Non-pigmented ciliary epithelial cell (primary cell): ENCODE measurements around the gene ANK3.

Source experiments
- DNase-seq: peaks from one replicate; pipeline ENCODE4 v3.0.0-alpha.2; 2010; ENCODE audit warnings: low read depth

Gene ANK3

DNA sequence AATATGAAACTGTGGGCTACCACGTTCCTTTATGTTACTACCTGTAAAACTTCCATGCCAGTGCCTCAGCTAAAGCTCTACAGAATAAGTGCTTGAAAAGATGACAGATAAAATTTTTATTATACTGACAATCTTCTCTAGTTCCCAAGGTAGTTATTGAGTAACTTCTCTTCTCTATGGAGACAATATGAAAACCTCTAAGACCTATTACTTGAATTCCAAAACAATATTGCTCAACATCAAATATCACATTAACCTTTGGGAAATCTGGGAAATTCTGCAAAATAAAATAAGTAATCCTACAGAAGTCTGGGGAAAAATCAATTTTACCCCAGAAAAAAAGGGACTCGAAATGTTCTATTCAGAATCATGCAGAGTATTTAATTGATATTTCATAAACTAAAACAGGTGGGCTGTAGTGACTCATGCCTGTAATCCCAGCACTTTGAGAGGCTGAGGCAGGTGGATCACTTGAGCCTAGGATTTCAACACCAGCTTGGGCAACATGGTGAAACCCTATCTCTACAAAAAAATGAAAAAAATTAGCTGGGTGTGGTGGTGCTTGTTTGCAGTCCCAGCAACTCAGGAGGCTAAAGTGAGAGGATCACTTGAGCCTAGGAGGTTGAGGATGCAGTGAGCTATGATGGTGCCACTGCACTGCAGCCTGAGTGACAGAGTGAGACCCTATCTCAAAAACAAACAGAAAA lies 23.8 kb upstream of the ANK3 start:
- DNase-seq = no peak

DNA sequence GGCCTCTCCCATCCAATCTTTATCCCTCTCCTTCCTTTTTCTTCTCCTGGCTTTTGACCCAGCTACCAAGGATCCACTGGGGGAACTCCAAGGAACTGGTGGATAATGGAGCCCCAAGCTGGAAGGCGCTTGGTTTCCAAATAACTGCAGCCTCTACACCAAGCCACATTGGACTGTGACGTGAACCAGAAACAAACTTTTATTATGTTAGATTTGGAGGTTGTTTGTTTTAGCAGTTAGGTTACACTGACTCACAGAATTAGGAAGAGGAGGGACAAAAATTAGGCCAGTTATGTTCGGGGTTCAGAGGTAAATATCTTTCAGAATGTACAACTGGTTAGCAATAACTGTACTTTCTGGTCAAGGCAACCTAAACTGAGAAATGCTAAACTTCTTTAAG lies 21.3 kb upstream of the ANK3 start:
- no peak for DNase-seq

DNA sequence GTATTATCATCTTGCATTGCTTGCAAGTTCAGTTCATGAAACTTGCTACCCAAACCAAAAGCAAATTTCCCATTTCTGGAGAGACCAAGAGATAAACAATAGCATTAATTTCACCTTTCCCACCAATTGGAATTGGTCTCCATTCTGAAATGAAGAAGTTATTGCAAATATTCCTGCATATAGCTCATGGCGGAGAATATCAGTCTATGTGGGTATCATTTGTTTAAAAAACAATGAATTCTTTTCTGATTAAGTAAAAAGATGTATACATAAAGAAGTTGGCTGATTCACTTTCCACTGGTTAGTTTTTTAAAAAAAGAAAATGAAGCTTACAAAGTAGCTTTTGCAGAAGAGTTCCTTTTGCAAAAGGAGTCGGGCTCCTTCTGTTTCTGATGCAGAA lies 19.5 kb upstream of the ANK3 start:
- DNase-seq = no peak

DNA sequence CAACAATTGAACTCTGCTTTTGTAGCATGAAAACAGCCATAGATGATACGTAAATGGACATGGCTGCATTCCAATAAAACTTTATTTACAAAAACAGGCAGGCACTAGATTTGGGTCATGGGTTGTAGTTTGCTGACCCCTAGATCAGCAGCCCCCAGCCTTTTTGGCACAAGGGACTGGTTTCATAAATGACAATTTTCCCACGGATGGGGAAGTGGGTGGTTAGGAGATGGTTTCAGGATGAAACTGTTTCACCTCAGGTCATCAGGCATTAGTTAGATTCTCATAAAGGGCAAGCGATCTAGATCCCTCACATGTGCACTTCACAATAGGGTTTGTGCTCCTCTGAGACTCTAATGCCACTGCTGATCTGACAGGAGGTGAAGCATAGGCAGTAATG lies 16.5 kb upstream of the ANK3 start:
- DNase-seq = no peak

DNA sequence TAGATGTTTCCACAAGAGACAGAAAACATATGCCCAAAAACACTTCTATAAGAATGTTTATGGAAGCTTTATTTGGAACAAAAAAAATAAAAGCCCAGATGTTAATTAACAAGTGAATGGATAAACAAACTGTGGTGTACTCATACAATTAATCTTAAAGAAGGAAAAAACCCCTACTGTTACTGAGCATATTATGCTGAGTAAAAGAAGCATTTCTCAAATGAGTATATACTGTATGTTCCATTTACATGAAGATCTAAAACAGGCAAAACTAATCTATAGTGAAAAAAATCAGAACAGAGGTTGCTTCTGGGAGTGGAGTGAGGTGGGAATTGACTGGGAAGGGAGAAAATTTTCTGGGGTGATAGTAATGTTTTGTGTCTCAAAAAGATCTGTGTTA lies 15.5 kb upstream of the ANK3 start:
- DNase-seq = no peak

DNA sequence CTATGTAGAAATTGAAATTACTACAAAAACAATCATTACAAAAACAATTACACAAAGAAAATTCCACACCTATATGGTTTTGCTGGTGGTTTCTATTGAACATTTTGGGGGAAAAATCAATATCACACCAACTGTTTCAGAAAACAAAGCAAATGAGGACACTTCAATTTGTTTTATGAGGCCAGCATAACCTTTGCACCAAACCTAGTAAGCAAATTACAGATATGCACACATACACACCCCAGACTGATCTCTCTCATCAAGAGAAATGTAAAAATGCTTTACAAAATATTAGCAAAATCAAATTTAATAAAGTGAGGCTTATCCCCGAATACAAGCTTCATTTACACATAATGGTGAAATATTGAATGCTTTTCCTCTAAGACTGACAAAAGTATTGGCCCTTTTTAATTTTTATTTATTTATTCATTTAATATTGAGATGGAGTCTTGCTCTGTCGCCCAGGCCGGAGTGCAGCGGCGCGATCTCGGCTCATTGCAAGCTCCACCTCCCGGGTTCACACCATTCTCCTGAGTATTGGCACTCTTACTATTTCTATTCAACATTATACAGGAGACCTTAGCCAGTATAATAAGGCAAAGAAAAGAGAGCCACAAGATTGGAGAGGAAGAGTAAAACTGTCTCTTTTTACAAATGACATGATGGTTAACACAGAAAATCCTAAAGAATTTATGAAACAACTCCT lies 13.6 kb upstream of the ANK3 start:
- DNase-seq = no peak

DNA sequence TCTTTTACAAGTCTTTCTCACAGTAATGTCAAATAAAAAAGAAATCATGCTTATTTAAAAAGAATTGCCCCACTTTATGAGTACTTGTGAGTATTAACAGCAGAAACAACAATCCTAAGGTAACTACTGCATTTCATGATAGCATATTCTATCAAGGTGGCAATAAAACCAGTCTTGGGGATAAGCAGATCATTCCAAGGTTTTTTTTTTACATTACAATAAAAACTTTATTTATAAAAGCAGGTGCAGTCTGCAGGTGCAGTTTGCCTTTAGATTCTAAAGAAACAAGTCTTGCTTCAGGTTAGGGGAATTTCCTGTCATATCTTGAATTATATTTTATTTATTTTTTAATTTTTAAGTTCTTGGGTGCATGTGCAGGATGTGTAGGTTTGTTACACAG lies 10.7 kb upstream of the ANK3 start:
- no peak for DNase-seq

DNA sequence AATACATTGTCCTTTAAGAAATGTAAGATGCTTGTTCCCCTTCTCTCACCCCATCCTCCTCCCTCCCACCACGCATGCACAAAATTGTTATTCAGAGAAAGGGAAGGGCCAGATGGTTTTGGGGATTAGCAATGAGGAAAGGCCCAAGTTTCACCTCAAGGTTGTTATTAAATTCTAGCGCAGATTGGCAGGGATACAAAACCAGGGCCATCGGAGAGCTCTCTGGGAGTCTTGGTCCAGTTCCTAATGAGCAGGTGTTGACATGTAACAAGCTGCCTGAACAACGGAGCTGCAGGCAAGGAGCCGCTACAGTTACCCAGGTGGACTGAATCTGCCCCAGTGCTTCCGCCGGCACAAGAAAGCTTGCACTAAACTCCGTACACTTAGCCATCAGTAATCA lies 9.7 kb upstream of the ANK3 start:
- no peak for DNase-seq

DNA sequence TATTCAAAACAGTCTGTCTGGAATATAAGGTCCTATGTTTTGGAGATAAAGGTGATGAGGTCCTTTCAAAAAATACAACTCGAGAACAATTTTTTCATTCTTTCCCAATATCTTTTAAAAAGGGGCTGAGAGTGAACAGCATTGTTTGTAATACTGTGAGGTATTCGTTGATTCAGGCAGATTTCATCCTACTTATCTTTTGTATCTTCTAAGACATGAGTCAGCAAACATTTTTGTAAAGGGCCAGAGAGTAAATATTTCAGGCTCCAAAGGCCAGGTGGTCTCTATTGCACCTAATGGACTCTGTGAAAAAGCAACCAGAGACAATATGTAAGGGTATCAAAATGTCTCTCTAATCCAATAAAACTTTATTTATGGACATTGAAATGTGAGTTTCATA lies 8.1 kb upstream of the ANK3 start:
- DNase-seq = no peak

DNA sequence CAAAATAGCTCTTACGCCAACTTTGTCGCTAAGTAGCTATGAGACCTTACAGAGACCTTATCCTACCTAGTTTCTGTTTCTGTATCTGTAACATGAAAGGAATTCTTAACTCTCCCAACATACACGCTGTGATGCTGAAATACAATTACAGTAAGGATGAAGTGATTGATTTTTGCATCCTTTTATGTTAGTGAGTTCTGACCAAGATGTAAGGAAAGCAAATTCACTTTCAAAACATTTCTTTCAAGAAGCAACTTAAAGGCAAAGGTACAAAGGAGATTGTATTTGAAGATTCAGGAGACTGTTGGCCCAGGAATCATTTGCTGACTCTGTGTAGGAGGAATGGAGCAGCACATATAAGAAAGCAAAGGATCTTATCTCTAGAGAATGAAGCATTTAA lies 7.1 kb upstream of the ANK3 start:
- no peak for DNase-seq

DNA sequence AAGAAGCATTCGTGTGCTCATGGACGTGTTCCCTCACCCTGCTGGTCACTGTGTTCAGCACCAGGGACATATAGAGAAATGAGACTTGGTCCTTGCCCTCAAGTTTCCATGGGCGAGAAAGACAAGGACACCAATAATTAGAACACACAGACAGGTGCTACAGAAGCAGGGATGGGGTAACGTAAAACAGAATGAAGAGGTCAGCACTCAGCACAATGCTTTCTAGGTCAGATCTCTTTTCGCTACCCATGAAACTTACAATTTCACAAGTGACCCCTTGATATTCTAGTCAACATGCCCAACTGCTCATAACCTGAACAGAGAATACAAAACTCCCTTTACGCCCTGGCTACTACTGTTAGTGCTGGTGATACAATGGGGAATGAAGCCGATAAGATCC lies 6.0 kb upstream of the ANK3 start:
- no peak for DNase-seq

DNA sequence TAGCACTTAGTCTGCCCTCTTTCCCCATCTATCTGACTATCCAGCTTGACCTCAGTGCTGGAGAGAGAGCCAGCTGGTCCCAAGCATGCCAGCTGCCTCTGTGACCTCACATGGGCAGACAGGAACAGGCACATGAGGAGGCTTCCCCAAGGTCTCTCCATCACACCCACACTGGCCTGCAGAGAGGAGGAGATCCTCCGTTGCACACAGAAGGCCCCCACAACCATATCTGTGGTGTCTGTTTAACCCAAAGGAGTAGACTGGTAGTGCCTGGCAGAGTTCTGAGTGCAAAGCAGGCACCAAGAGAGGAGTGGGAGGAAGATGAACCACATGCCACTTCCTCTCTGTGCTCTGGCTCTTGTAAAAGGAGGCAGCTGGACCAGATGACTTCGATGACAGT lies 4.8 kb upstream of the ANK3 start:
- no peak for DNase-seq

DNA sequence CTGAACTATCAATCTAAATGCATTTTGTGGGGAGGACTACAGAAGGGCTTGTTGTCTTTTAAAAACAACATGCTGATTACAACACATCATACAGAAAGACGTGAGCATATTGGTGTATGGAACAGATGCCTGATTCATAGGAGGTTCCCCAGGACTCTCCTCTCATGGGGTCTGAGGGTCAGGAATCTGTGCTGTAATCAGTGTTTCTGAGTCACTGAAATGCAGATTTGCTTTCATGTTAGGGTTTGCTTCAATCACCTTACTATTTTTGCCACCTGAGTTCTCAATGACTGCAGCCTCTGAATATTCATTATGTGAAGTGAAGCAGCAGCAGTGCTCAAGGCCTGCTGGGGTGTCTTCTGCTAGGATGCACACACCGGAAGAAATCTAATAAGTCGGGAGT lies 550 bp upstream of the ANK3 start:
- no peak for DNase-seq

DNA sequence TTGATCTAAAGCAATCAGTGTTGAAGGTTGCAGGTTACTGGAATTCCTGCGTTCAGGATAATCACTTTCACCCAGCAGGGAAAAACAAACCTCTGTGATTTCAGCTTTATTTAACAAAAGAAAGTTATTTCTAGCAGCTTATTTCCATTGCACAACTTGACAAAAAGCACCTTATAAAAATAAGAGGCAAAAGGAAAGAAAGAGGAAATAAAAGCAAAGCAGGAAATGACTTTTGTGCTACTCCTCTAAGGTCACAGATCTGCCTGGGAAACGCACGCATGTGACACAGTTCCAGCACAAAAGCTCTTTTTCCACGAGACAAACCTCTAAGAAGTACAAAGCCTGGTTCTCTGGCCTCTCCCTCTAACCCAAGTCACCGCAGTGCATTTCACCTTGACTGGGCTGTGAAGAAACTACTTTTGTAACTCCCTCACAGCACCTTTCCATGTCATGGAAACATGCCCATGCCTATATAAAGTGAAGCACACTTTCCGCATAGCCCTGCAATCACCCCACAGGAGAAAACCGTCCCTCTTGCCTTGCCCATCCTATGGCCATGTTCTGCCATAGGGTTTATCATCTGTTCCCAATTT lies 870 bp downstream of the ANK3 start:
- DNase-seq = no peak

DNA sequence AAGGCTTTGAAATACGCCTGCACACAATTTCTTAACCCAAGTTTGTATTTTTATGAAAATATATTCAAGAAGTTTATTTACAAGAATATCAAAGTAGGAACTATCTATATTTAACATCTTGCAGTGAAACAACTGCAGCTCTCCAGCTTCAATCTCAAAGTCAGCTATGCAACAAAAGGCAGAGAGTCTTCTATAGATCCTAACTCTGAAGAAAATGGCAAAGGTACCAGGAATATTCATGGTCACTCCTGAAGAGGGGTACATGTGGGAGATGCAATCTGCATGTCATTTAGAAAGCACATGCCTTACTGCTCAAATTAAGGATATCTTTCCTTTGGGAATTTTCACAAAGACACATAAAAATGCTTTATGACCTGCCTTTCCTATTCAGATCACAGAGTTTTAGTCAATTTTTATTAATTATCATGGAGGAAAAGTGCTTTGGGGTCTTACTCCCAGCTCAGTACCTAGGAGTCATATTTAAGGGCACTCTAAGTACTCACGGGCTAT lies 1.5 kb downstream of the ANK3 start:
- no peak for DNase-seq

DNA sequence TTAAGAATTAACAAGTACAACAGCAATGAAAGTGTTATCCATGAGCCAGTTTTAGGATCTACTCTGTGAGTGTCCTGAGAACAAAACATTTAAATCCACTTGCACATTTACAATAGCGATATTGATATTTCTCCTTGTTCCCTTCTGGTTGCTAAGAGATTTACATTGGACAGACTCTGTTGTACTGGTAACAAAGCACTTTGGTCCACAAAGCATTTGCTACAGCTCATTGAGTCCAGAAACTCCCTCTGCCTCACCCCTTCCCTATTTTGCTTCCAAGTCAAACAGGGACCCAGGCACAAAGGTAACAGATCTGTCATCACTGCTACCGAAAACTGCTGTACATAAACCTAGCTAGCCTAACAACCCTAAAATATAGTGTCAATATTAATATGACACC lies 2.1 kb downstream of the ANK3 start:
- DNase-seq = no peak

DNA sequence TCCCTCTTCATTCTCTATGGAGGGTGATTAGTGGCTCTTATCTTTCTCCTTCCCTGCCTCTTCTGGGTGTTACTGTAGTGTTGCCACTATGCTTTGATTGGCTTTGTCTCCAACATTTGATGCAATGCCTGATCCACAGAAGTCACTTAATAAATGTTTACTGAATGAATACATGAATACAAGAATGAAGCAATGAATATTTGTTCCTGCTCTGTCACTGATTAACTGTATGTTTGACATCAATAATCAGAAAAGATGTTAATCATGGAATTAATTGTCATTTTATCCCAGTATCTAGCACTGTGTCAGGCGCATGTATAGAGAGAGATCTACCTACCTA lies 4.3 kb downstream of the ANK3 start:
- DNase-seq = no peak

DNA sequence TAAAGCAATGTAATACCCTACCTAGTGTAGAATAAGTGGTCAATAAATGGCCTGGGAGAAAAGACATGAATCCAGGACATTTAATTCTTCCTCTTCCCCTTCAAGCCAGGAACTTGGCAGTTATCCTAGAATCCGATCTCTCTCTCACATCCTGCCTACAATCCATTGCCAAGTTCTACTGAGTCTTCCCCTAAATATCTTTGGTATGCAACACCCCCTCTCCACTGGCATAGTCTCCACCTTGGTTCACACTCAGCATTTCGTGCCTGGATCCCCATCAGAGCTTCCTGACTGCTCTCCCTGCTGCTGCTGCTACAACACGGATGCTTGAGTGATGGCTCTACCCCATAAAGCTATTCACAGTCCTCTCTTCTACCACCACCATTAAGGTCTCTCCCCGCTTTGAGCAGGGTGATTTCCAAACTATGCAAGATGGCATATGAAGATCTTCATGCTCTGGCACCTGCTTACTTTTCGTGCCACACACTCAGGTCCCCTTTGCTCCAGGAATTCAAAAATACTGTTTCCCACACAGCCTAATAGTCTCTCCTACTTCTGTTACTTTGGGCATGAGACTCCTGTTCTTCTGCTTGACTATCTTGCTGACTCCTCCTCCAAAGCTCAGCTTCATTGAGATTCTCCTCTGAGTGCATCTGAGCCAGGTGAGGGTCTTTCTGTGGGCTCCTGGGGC lies 4.8 kb downstream of the ANK3 start:
- DNase-seq = peak; percentile 93

DNA sequence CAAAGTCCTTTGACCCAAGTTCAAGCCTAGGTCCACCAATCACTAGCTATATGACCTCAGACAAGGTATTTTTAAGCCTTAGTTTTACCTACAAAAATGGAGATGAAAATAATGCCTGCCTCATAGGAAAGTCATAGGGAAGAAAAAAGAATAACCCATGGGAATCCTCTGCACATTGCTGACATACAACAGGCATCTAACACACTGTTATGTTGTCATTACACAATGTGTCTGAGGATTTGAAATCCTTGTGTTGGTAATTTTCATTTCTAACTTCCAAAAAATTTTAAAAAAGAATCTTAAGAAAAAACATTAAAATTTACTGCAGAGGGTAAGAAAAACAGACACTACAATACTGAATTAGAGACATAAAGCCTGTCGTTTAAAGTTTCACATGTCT lies 5.7 kb downstream of the ANK3 start:
- DNase-seq = no peak

DNA sequence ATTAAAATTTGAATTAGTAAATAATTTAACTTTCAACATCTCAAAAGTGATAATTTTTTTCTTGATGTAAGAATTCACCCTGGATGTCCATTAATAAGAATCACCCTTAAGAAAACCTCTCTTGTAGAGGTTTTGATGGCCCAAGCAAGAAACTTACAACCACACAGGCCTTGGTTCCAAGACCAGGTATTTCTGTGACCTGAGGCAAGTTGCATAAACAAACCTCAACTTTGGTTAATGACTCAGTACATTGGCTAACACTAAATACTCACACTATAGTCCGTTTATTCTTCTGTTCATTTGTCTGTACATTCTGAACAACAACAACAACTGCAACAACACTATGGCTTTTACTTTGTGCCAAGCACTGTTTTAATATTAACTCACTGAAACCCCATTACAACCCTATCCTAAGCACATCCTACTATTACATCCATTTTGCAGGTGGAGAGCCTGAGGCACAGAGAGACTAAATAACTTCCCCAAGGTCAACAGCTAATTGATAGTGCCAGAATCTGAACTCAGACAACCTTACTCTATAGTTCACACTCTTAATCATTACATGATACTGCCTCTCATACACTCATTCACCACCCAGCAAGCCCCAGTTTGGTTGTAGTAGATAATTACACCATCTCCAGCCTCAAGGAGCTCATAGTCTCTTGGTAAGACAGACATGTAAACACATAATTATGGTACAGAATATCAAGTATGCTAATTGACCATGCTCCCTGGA lies 6.6 kb downstream of the ANK3 start:
- DNase-seq = no peak

DNA sequence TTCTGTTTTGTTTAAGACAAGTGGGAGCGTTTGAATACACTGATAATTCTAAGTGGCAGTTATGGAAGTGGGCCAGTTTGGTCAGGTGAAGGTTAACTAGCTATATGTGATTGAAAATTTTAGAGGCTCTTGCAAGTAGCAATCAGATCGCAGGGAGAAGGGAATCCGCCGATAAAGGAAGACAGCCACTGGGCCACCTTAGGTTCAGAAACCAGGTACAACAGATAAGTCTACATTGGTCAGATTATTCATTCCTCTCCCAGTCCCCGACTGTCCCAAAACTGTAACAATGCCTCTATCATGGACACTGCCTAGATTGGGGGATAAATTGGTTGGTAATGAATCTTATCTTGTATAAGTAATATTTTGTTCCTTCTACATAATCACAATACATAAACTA lies 8.9 kb downstream of the ANK3 start:
- no peak for DNase-seq

DNA sequence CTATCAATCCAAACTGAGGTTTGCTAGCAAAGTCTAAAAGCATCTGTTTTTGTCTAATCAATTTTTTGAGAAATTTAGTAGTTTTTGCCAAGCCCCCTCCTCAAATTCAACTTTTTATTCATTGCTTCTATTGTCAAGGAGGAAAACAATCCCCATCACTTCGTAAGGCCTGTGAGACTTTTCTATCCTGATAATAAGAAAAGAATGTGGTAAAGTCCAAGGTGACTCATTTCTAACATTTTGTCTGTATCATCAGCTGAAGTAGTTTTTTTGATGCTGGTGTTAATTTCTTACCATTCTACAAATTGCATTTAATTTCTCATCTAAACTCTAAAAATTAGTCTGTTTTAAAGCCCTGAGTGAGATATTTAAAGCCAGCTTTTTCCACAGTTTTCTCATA lies 11.7 kb downstream of the ANK3 start:
- DNase-seq = no peak

DNA sequence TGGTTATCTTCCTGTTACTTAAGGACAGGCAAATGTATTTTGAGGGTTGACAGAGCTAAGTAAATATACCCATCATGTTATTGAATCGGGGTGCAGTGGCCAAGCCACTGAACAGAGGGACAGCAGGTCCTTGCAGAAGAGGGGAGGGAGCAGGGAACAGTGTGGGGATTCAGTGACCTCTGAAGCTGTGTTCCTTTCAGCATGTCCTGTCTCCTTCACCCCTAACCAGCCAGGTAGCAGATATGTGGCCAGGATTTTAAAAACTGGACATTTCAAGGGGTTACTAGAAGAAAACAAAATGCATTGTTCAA lies 12.7 kb downstream of the ANK3 start:
- DNase-seq = no peak
